ENCODE results near the gene GNAZ.

DNA sequence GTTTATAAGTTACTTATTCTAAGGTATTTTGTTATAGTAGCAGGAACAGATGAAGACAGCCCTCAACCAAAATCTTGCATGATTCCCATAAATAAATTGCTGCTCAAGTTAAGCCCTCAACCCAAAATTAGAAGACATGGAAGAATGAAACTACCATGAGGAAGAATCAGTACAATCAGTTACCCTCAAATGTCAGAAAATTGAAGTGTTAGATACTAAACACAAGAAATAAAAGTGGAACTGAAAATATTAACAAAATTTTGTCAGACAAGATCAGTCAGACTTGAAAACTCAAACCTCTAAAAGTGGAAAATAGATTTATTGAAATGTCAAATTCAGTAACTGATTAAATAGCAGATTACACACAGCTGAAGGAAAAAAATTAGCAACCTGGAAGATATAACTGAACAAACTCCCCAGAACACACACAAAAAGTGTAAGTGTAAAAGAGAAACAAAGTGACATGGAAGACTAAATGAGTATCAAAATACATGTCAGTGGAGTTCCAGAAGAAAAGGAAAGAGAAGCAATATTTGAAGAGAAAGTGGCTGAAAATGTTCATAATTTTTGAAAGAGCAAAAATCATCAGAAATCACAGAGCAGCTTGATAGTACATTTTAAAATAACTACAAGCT is 49.5 kb upstream of the GNAZ start:
- TF ChIP-seq, protein P1, sequence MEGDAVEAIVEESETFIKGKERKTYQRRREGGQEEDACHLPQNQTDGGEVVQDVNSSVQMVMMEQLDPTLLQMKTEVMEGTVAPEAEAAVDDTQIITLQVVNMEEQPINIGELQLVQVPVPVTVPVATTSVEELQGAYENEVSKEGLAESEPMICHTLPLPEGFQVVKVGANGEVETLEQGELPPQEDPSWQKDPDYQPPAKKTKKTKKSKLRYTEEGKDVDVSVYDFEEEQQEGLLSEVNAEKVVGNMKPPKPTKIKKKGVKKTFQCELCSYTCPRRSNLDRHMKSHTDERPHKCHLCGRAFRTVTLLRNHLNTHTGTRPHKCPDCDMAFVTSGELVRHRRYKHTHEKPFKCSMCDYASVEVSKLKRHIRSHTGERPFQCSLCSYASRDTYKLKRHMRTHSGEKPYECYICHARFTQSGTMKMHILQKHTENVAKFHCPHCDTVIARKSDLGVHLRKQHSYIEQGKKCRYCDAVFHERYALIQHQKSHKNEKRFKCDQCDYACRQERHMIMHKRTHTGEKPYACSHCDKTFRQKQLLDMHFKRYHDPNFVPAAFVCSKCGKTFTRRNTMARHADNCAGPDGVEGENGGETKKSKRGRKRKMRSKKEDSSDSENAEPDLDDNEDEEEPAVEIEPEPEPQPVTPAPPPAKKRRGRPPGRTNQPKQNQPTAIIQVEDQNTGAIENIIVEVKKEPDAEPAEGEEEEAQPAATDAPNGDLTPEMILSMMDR (IDR thresholded peaks at IDR 0.05; ENCODE audit: insufficient read depth, low read length, poor library complexity, severe bottlenecking) = no peak
- no peak for TF ChIP-seq EZH2phosphoT487 (conservative IDR thresholded peaks at IDR 0.05; ENCODE audit: low read length)

Data from SU-DHL-6 (cell line).